Colonic mucosa (tissue), 4 donors: Measurements from ENCODE around the gene REC114. TPM values are rescaled to one million over a fixed set of nuclear protein-coding genes. Genes with fewer than 3 reads are reported as not detected.

ENCODE experiments used
- DNase-seq: peaks from one replicate; pipeline ENCODE4 v3.0.0-alpha.2; 2020
- H3K27ac ChIP-seq: fragments of 200-600 bp; one replicate; pipeline ENCODE4 v1.8.0; 2021
- H3K27me3 ChIP-seq: fragments of 200-600 bp; one replicate; pipeline ENCODE4 v1.8.0; 2021
- H3K36me3 ChIP-seq: fragments of 200-600 bp; one replicate; pipeline ENCODE4 v1.8.0; 2021
- H3K4me1 ChIP-seq: fragments of 200-600 bp; one replicate; pipeline ENCODE4 v1.8.0; 2021; ENCODE audit warnings: mild to moderate bottlenecking
- H3K4me3 ChIP-seq: fragments of 200-600 bp; one replicate; pipeline ENCODE4 v1.8.0; 2021
- H3K9ac ChIP-seq, 2 donors: one replicate each; pipeline ENCODE4 v1.7.0; 2013; ENCODE audit warnings: control low read depth in 2 of 2, low read depth in 2 of 2, low read length in 2 of 2
- H3K9me3 ChIP-seq: fragments of 200-600 bp; one replicate; pipeline ENCODE4 v1.8.0; 2021
- CTCF ChIP-seq: fragments of 200-600 bp; IDR thresholded peaks from one replicate; pipeline ENCODE4 v1.8.0; 2022; ENCODE audit warnings: antibody characterized with exemption, mild to moderate bottlenecking
- intact Hi-C: fragments of 100-400 bp; cut with DNase I; formaldehyde crosslinking; loops from one replicate; pipeline ENCODE4 v1.14.1; 2022
- total RNA-seq, 2 donors: library from RNA; stranded (reverse); fragmentation: NEBNext Ultra II Directional in 1 of 2; extraction: Animal tissue kit (Norgen Biotek cat#: 25700) in 1 of 2; gene quantifications; one replicate each; pipeline ENCODE4 v1.2.1, GENCODE V29; 2021
- donor health status: healthy.
- donor health status: DM: no; HTN: no; CAD: no.
- donor health status: DM: no; HTN: no; CAD: no.

REC114 gene
- total RNA-seq, 2 donors from 2014 or later = not detected

DNA sequence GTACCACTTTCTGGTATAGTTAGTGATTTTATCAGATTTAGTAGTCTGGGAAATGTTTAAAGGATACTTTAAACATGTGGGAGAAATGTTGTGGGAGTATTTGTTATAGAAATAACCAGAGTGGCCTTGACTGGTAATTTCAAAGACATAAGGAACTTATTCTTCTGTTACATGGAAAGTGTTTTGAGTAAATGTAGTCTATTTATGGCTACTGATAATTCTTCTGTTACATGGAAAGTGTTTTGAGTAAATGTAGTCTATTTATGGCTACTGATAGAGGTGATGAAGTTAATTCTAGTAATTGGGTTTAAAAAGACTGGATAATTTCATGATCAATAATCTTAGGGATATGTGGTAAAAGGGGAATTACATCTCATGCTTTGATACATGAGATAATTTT is 17.7 kb downstream of the REC114 start:
- DNase-seq = no peak
- H3K27ac ChIP-seq = no peak overlapping the region
- H3K27me3 ChIP-seq = no peaks in the 10 kb centered on the region
- H3K9ac ChIP-seq = no peak overlapping the region
- TF ChIP-seq CTCF = no peak
- intact Hi-C loops = no loop called here
- no peaks in the 10 kb centered on the region for H3K4me1 ChIP-seq
- no peaks in the 10 kb centered on the region for H3K36me3 ChIP-seq
- H3K4me3 ChIP-seq = no peak overlapping the region
- H3K9me3 ChIP-seq = no peaks in the 10 kb centered on the region

DNA sequence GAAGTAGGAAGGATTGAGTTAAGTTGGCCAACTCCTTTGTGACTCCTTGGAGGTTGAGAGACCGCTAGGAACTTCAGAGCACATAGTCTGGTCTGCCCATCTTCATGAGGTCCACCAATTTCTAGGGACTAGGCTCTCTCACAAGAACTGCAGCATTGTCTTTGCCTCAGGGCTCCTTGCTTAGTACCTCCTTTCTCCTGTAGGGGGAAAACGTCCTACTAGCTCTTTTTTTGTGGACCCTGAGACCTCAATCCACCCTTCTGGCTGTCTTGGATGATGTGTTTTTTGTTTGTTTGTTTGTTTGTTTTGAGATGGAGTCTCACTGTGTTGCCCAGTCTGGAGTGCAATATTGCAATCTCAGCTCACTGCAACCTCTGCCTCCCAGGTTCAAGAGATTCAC is 21.6 kb downstream of the REC114 start:
- intact Hi-C loops = no loop called here

GRCh38 chr15:73467758-73468157 is 24.8 kb downstream of the REC114 start:
- no peaks in the 10 kb centered on the region for H3K9me3 ChIP-seq
- H3K4me1 ChIP-seq = no peaks in the 10 kb centered on the region
- no peaks in the 10 kb centered on the region for H3K36me3 ChIP-seq
- no peaks in the 10 kb centered on the region for H3K27me3 ChIP-seq
- H3K4me3 ChIP-seq = no peak overlapping the region
- intact Hi-C loops = no loop called here
- no peak overlapping the region for H3K9ac ChIP-seq
- TF ChIP-seq CTCF = no peak
- no peak for DNase-seq
- H3K27ac ChIP-seq = no peak overlapping the region

More for the DNA sequence above, 21.6 kb downstream of the REC114 start:
- no peak overlapping the region for H3K27ac ChIP-seq
- H3K9ac ChIP-seq = no peak overlapping the region
- DNase-seq = no peak
- no peak overlapping the region for H3K4me3 ChIP-seq
- no peak for TF ChIP-seq CTCF
- no peaks in the 10 kb centered on the region for H3K36me3 ChIP-seq
- H3K27me3 ChIP-seq = no peaks in the 10 kb centered on the region
- H3K9me3 ChIP-seq = no peaks in the 10 kb centered on the region
- no peaks in the 10 kb centered on the region for H3K4me1 ChIP-seq

- Histone ChIP-seq H3K27me3 (no peaks in the 10 kb centered on the region), H3K27ac (no peak overlapping the region), H3K9me3 (no peaks in the 10 kb centered on the region), H3K4me3 (no peak overlapping the region), H3K36me3 (no peaks in the 10 kb centered on the region), H3K4me1 (no peaks in the 10 kb centered on the region), H3K9ac (no peak overlapping the region)
- DNase-seq = no peak
- TF ChIP-seq CTCF = no peak
- intact Hi-C loops = no loop called here
Measured at GRCh38 chr15:73474785-73475184, 31.8 kb downstream of the REC114 start.

DNA sequence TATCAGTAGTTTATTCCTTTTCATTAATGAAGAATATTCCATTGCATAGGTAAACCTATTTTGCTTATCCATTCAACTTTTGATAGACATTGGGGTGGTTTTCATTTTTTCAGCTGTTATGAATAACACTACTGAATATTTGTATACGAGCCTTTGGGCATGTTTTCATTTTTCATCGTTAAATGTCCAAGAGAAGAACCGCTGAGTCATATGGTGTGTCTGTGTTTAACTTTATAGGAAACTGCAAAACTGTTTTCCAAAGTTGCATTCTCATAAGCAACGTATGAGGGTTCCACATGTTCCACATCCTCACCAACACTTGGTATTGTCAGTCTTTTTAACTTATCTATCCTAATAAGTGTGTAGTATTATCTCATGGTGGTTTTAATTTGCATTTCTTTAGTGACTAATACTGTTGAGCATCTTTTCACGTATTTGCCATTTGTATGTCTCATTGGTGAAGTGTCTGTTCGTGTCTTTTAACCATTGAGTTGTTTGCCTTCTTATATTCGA is 33.8 kb downstream of the REC114 start:
- no peaks in the 10 kb centered on the region for H3K4me1 ChIP-seq
- no peaks in the 10 kb centered on the region for H3K9me3 ChIP-seq
- H3K27ac ChIP-seq = no peak overlapping the region
- no peak overlapping the region for H3K9ac ChIP-seq
- intact Hi-C loops = no loop called here
- H3K27me3 ChIP-seq = no peaks in the 10 kb centered on the region
- H3K4me3 ChIP-seq = no peak overlapping the region
- no peak for DNase-seq
- no peaks in the 10 kb centered on the region for H3K36me3 ChIP-seq
- no peak for TF ChIP-seq CTCF
